Bladder microvascular endothelial cell (primary cell): ENCODE data around the gene DNAH12. TPM values are rescaled to one million over a fixed set of nuclear protein-coding genes. Genes with fewer than 3 reads are reported as not detected.

ENCODE experiments used
- total RNA-seq: library from RNA; depleted of rRNA; stranded (reverse); fragments of >200 nt; gene quantifications from 2 replicates; pipeline ENCODE4 v1.2.3, GENCODE V29; 2014

The DNAH12 gene
- total RNA-seq, result under 0.01 and 0.16 TPM in 2 replicates

GRCh38 chr3:57544181-57545125 lies at the start of gene DNAH12:
Gene DNAH12, minus strand, starts transcription at chr3:57544344. Its CDS starts 1,474 bp downstream, at chr3:57542870.

GRCh38 chr3:57555738-57556458 lies 11.8 kb upstream of the DNAH12 start, which contains the start of gene PDE12:
Gene PDE12, plus strand, starts transcription at chr3:57556274. Its CDS starts 106 bp downstream, at chr3:57556380.

GRCh38 chr3:57292159-57292896 lies 251.8 kb downstream of the DNAH12 start, which contains the start of gene ASB14:
Gene ASB14, minus strand, starts transcription at chr3:57292685. Its CDS starts 652 bp downstream, at chr3:57292033.

Other genes with a start within 250 kb of the DNAH12 start
- 9.4 and 23.3 TPM in 2 replicates for gene PDE12, start 11.9 kb upstream of the DNAH12 start, total RNA-seq
- gene ARF4, start 53.0 kb upstream of the DNAH12 start, total RNA-seq, result 88.4 and 164 TPM in 2 replicates
- 17.2 and 22.7 TPM in 2 replicates for gene DENND6A, start 148.7 kb upstream of the DNAH12 start, total RNA-seq
- 25.3 and 44.2 TPM in 2 replicates for gene SLMAP, start 212.0 kb upstream of the DNAH12 start, total RNA-seq